Measurements from ENCODE around the gene REEP2. TPM values are rescaled to one million over a fixed set of nuclear protein-coding genes. Genes with fewer than 3 reads are reported as not detected.
A peak's percentile ranks its signal among the peaks of the same experiment; 100 is the strongest.

REEP2 gene
- total RNA-seq, 1 experiment from 2014 or later: 4.9 TPM

DNA sequence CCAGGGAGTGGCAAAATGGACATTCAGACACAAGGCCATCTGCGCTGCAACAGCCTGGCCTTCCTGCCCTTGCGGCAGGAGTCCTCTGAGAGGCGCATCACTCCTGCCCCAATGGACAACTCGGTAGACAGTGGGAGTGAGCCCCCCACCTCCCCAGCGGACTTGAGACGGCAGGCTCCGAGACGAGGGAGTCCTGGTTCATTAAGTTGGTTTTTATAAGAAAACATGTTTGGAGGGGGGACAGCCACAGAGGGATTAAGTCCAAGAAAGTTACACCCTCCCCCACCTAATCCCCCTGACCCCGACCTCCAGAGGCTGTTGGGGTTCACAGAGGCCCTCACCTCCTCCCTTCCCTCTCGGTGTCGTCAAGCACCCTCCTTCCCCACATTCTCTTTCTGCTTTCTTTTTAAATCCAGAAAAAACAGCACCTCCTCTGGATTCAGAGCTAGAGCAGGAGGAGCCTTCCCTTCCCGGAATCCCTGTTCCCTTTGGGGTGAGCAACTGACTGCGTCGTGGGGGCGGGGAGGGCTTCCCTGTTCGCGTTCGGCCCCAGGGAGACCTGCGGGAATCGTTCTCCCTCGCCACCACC lies 24.7 kb downstream of the REEP2 start (continued):
- TF ChIP-seq, protein P1, sequence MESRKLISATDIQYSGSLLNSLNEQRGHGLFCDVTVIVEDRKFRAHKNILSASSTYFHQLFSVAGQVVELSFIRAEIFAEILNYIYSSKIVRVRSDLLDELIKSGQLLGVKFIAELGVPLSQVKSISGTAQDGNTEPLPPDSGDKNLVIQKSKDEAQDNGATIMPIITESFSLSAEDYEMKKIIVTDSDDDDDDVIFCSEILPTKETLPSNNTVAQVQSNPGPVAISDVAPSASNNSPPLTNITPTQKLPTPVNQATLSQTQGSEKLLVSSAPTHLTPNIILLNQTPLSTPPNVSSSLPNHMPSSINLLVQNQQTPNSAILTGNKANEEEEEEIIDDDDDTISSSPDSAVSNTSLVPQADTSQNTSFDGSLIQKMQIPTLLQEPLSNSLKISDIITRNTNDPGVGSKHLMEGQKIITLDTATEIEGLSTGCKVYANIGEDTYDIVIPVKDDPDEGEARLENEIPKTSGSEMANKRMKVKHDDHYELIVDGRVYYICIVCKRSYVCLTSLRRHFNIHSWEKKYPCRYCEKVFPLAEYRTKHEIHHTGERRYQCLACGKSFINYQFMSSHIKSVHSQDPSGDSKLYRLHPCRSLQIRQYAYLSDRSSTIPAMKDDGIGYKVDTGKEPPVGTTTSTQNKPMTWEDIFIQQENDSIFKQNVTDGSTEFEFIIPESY (IDR thresholded peaks at IDR 0.05; ENCODE audit: extremely low read depth, insufficient replicate concordance, low read length): no peak
- no peak for TF ChIP-seq TCF7L2 (IDR thresholded peaks at IDR 0.05; ENCODE audit: borderline replicate concordance, extremely low read depth, insufficient read depth, insufficient read length)
- no peak for TF ChIP-seq JUND (IDR thresholded peaks at IDR 0.05)
- no peak for TF ChIP-seq POLR2A (IDR thresholded peaks at IDR 0.05; ENCODE audit: borderline replicate concordance, extremely low read depth, insufficient read depth, insufficient read length)
- TF ChIP-seq EZH2 (IDR thresholded peaks at IDR 0.05): no peak
- no peak for TF ChIP-seq RAD21 (IDR thresholded peaks at IDR 0.05; ENCODE audit: low read depth)
- TF ChIP-seq POLR2AphosphoS5 (IDR thresholded peaks at IDR 0.05; ENCODE audit: low read depth, low read length): no peak
- TF ChIP-seq FOSL1 (IDR thresholded peaks at IDR 0.05; ENCODE audit: low read depth): no peak
- no peak for TF ChIP-seq ZNF274 (IDR thresholded peaks at IDR 0.05; ENCODE audit: low read depth, low read length)
- TF ChIP-seq EGR1 (IDR thresholded peaks at IDR 0.05; ENCODE audit: low read depth): no peak
- TF ChIP-seq ELF1 (IDR thresholded peaks at IDR 0.05; ENCODE audit: borderline replicate concordance, low read depth): no peak

DNA sequence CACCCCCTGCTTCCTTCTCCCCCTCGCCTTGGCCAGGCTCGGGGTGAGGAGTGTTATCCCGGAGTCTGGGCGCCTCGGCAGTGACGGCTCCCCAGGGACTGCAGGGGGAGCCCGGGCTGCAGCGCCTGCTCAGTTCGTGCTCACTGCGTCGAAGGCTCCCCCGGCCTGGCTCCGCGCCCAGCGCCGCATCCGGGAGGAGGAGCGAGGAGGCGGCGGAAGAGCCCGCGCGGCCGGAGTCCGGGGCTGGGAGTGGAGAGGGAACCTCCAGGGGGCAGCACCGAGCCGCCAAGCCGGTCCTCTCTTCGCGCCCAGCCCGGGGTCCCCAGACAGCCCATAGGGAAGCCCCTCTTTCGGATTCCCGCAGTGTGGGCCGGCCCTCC lies 25.1 kb downstream of the REEP2 start:
- Histone ChIP-seq H3K9ac (ENCODE audit: low read length) (peak overlapping the region; percentile 93), H2AFZ (ENCODE audit: low read depth, low read length, poor library complexity, severe bottlenecking) (no peak overlapping the region)
- POLR2A ChIA-PET: interaction anchor here (1.0 to 3.1 kb wide), 3 partner anchors 9 to 111 kb away, joined by 3 to 16 read pairs (median 4); no protein-coding TSS in a partner anchor
- TF ChIP-seq POLR2A (IDR thresholded peaks at IDR 0.05; ENCODE audit: borderline replicate concordance, extremely low read depth, insufficient read depth, insufficient read length): peak; percentile 33
- TF ChIP-seq, protein P1 (IDR thresholded peaks at IDR 0.05; ENCODE audit: extremely low read depth, insufficient replicate concordance, low read length): no peak
- TF ChIP-seq SRF (IDR thresholded peaks at IDR 0.05; ENCODE audit: low read depth): no peak
- no peak for TF ChIP-seq TCF7L2 (IDR thresholded peaks at IDR 0.05; ENCODE audit: borderline replicate concordance, extremely low read depth, insufficient read depth, insufficient read length)
- TF ChIP-seq, protein P2, sequence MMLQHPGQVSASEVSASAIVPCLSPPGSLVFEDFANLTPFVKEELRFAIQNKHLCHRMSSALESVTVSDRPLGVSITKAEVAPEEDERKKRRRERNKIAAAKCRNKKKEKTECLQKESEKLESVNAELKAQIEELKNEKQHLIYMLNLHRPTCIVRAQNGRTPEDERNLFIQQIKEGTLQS (IDR thresholded peaks at IDR 0.05): no peak
- no peak for TF ChIP-seq FOSL1 (IDR thresholded peaks at IDR 0.05; ENCODE audit: low read depth)
- no peak for TF ChIP-seq JUND (IDR thresholded peaks at IDR 0.05)
- TF ChIP-seq EGR1 (IDR thresholded peaks at IDR 0.05; ENCODE audit: low read depth): no peak
- TF ChIP-seq CEBPB (IDR thresholded peaks at IDR 0.05; ENCODE audit: low read depth): no peak
- no peak for TF ChIP-seq ELF1 (IDR thresholded peaks at IDR 0.05; ENCODE audit: borderline replicate concordance, low read depth)
- TF ChIP-seq ZNF274 (IDR thresholded peaks at IDR 0.05; ENCODE audit: low read depth, low read length): no peak
- TF ChIP-seq, protein P3, sequence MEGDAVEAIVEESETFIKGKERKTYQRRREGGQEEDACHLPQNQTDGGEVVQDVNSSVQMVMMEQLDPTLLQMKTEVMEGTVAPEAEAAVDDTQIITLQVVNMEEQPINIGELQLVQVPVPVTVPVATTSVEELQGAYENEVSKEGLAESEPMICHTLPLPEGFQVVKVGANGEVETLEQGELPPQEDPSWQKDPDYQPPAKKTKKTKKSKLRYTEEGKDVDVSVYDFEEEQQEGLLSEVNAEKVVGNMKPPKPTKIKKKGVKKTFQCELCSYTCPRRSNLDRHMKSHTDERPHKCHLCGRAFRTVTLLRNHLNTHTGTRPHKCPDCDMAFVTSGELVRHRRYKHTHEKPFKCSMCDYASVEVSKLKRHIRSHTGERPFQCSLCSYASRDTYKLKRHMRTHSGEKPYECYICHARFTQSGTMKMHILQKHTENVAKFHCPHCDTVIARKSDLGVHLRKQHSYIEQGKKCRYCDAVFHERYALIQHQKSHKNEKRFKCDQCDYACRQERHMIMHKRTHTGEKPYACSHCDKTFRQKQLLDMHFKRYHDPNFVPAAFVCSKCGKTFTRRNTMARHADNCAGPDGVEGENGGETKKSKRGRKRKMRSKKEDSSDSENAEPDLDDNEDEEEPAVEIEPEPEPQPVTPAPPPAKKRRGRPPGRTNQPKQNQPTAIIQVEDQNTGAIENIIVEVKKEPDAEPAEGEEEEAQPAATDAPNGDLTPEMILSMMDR (IDR thresholded peaks at IDR 0.05 in 2 of 3, conservative IDR thresholded peaks at IDR 0.05 in 1 of 3; ENCODE audit: borderline replicate concordance in 1 of 3, insufficient read depth in 1 of 3, low read depth in 2 of 3, low read length in 2 of 3): peak in 2 of 3 experiments; percentile 77 to 83; a peak in 4 of 6 replicates
- TF ChIP-seq POLR2AphosphoS5 (IDR thresholded peaks at IDR 0.05; ENCODE audit: low read depth, low read length): peak; percentile 77
- TF ChIP-seq EZH2 (IDR thresholded peaks at IDR 0.05): no peak

More for the DNA sequence above, 25.1 kb downstream of the REEP2 start:
- ATAC-seq: peak; percentile 52
- Histone ChIP-seq H3K27me3 (ENCODE audit: insufficient read depth, low read length) (no peaks in the 10 kb centered on the region), H3K36me3 (ENCODE audit: control insufficient read depth in 1 of 2, insufficient read depth in 2 of 2, low read length in 2 of 2) (peaks cover 4 to 22% of the 10 kb centered on the region in 2 experiments), H3K9me3 (ENCODE audit: control insufficient read depth in 1 of 2, insufficient read depth in 1 of 2, low read depth in 1 of 2, low read length in 2 of 2) (no peaks in the 10 kb centered on the region), H3K79me2 (ENCODE audit: insufficient read depth, low read length) (peaks cover 31% of the 10 kb centered on the region), H3K4me1 (ENCODE audit: control insufficient read depth in 1 of 2, insufficient read depth in 2 of 2, low read length in 2 of 2) (peaks cover 0 to 40% of the 10 kb centered on the region in 2 experiments; a peak in 3 of 4 replicates), H3K27ac (ENCODE audit: low read depth, low read length) (peak overlapping the region; percentile 88), H4K20me1 (ENCODE audit: insufficient read depth) (no peaks in the 10 kb centered on the region; the same call in 1 of the 2 replicates), H3K9me2 (ENCODE audit: insufficient read depth) (no peaks in the 10 kb centered on the region), H3K4me3 (replicated peaks in 1 of 2; ENCODE audit: low read depth in 1 of 2, low read length in 2 of 2) (peak overlapping the region; percentile 53 to 82), H3K4me2 (ENCODE audit: low read length) (peak overlapping the region; percentile 100)
- no TSS peak for BruUV-seq (replicated peaks)
- RAD21 ChIA-PET (ENCODE audit: low non-redundant PET in 1 of 2, low total read pairs in 2 of 2, uncharacterized antibody in 2 of 2, unreplicated experiment in 2 of 2): interaction anchor here in 1 of 2 experiments (1.1 kb wide), 1 partner anchor 71 kb away, joined by 3 read pairs; no protein-coding TSS in a partner anchor
- peak; percentile 81 for DNase-seq (ENCODE audit: low read depth, low spot score)
- intact Hi-C loops (cut with micrococcal nuclease): no loop called here
- CTCF ChIA-PET: interaction anchor here (1.0 to 3.4 kb wide), 4 partner anchors 9 to 53 kb away, joined by 3 to 48 read pairs (median 8); no protein-coding TSS in a partner anchor
